HL-60 (cell line): ENCODE measurements around the gene DOC2B.

Experiments
- CTCF ChIP-seq: IDR thresholded peaks from one replicate; pipeline ENCODE4 v1.5.1; 2011; ENCODE audit warnings: low read length, control low read depth, inconsistent platforms; ENCODE audit not compliant: insufficient read depth
- REST ChIP-seq: IDR thresholded peaks from 2 replicates; pipeline ENCODE4 v1.6.1; 2012; ENCODE audit warnings: low read depth; ENCODE audit not compliant: insufficient replicate concordance
- SPI1 ChIP-seq: IDR thresholded peaks from 2 replicates; pipeline ENCODE4 v1.6.1; 2012; ENCODE audit warnings: low read depth, mild to moderate bottlenecking, borderline replicate concordance

- TF ChIP-seq REST (no peak), CTCF (no peak), SPI1 (no peak)
Observed at GRCh38 chr17:216625-217024, 35.2 kb upstream of the DOC2B start.
